GM19324 (cell line): ENCODE measurements around the gene CAPN8.

Experiments used
- ATAC-seq: cut with Tn5 transposase; IDR thresholded peaks from one replicate; pipeline ENCODE4 v1.9.1; 2021; ENCODE audit warnings: mild to moderate bottlenecking, moderate library complexity; ENCODE audit not compliant: unreplicated experiment, low FRiP score

CAPN8 gene

DNA sequence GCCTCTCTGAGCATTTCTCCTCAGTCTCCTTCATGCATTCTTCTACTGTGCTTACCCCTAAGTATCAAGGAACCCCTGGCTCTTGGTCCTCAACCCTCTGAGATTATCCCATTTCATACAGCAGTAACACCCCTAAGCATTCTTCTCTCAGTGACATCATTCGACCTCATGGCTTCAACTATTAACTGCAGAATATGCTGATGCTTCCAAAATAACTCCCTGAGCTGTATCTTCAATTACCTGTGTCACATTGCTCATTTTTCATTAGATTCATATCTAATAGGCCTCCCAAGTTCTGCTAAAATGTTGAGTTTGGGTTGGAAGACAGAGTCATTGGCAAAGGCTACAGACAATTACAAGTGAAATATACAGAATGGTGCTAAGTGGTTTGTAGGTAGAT lies 7.5 kb downstream of the CAPN8 start:
- no peak for ATAC-seq

DNA sequence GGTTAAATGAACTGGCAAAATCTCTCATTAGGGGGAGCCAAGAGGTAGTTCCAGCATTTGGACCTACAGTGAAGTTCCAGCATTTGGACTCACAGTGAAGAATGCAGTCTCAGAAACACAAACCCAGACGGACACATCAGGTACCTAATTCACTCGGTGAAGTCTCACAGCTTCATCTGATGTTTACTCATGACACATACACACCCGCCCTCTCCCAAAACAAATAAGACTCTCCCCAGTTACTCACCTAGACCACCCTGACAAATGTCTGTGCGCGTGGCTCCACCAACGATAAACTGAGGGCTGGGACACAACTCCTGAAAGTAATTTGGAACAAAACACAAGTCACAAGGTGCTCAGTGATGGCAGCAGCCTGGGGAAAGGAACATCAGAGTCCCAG lies 11.4 kb downstream of the CAPN8 start:
- ATAC-seq: no peak

DNA sequence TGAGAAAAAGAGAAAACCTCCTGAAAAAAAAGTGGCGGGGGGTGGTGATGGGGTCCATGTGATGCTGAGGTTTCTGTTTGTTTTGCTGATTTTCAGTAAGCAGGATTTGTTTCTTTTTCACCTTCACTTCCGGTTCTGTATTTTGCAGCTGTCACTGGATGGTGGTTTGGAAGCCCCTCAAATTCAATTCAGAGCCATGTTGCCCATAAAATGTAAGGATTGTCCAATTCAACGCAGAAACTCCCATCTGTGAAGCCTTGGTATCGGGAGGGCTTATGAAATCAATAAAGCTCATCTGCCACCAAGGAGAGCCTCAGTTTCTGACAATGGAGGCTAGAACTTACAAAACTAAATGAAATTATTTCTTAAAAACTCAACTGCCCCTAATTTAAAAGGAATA lies 12.1 kb downstream of the CAPN8 start:
- ATAC-seq: no peak

DNA sequence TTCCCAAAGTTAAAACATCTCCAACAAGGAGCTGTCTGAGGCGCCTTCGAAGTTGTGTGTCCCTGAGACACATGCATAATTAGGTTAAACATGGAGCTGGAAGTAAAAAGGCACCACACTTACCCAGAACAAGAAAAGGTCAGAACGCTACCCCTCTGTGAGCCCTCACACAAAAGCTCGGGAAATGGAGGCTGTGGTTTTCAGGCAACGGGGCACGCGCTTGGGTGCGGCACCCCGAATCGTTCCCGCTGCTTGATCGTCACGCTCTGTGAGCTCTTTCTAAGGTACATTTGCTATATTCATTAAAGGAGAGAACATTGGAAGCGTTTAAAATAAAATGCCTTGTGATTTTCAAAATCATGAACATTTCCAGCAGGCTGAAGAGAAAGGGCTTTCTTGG lies 12.5 kb downstream of the CAPN8 start:
- ATAC-seq: no peak

DNA sequence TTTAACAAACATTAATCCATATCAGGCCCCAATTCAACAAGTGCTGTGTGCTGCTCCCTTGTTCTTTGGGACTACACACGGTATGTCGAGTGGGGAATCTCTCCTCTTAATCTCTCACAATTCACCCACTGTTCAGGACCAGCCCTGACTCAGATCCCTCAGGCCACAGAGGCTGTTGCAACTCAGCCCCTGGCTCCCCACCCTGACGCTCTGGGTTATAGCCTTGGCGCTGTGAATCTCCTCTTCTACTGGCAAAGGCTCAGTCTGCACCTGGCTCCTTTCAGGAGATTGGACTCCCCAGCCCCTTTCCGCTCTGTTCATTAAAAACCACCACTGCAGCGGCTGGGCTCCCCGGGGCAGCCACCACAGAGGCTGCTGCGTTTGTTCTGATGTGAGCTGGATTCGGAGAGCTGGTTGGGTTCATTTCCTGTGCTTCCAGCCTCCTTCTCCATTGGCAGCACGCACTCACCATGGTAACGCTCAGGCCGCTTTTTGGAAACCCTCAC lies 13.0 kb downstream of the CAPN8 start:
- no peak for ATAC-seq

DNA sequence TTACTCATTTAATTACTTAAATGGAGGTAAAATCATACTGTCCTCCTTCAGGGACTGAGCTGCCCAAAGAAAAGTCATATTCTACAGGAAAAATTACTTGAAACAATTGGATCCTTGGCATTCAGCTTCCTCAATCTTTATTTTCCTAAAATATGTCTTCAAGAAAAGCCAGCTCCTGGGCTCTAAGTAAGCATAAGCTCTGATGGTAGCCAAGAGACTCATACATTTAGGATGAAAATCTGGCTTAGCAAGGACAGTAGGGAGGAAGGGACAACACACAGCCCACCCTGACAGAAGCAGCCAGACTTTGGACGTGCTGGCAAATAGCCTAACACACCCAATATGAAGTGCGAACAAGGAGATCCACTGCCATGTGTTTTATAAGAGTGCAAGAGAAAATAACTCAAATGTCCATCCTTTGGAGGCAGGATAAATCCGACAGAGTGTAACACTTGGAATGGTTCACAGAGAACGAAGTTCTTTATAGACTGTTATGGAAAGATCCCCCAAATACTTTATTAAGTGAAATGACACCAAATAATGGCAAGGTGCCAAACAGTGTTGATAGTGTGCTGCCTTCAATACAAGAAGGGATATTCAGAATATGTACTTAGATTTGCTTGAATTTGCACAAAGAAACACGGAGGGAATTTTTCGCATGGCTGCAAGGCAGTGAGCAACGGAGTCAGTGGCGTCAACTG lies 14.1 kb downstream of the CAPN8 start:
- no peak for ATAC-seq

DNA sequence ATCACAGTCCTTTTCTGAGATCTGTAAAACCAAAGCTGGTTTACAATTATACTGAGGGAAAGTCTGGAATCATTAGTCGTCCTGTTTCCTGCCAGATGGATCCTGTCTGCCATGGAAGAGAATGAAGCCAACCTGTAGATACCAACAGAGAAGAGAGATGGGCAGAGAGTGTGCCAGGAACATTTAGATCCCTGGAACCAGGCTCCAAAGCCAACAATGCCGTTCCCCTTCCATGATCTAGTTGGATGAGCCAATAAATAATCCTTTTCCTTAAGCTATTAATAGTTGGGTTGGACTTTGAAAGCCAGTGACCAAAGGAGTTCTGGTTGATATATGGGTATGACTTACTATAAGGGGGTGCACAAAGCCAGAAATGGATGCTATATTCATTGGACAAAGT lies 15.0 kb downstream of the CAPN8 start:
- no peak for ATAC-seq

DNA sequence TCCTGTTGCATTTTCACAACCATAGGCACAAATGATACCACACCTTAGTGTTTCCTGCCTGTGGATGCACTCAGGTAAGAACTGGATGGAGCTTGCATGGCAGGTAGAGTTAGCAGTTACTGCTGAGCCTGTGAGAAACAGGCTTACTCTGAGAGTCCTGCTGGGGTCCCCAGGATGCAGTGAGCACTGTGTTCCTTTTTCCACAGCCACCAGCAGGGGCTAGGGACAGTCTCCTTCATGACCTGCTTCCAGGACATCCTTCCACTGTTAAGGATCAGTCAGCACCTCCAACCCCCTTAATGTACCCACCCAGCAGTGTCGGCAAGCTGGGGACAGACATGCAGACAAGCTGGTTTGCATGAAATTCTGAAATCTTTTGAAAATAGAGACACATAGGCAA lies 16.3 kb downstream of the CAPN8 start:
- no peak for ATAC-seq

DNA sequence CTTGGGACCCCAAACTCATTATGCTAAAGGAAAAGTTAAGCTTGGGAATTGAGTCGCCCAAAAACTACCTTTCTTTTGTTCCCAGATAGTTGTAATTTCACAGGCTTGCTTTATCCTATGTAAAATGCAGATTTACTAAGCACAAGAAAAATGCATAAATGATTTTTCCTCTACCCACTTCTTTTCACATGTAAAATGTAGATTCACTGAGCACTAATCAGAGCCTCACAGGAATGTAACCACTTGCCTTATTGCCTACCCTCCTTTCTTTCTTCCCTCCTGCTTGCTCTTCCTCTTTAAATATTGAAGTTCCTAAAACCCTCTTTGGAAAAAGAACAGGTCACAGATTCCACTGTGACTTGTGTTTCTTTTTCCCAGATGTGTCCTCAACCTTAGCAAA lies 18.3 kb downstream of the CAPN8 start:
- ATAC-seq: no peak

DNA sequence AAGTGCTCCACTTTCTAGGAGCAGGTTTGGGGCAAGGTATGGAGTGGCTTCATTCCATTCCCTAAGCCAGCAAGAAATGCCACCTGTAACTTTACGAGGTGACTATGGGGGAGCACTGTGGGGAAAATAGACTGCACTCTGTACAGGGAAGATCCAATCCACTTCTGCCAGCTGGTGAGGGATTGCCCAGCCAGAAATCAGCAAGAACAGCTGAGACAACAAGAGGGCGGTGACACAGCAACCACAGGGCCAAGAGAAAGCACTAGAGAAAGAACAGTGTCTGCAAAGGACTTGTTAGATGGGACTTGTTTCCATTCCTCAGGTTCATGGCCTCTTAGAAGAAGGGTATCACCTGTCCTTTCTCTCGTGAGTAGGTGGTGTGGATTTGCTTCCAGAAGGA lies 19.6 kb downstream of the CAPN8 start:
- ATAC-seq: no peak

DNA sequence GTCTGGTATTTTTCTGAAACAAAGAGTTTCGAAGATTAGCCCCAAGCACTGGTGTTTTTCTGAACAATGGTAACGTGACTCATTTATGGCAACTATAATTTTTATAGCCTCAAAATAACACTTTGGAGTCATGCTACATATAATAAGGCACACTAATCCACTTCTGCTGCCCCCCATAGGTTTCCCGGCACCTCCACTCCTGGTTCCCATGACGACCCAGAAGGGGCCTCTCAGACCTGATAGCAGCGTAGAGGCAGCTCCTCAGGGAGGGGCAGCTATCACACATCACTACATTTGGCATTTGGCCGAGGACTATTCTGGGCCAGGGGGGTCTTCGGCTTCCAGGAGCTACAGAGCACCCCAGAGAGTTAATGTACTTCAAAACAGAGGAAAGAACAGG lies 23.3 kb downstream of the CAPN8 start:
- no peak for ATAC-seq

DNA sequence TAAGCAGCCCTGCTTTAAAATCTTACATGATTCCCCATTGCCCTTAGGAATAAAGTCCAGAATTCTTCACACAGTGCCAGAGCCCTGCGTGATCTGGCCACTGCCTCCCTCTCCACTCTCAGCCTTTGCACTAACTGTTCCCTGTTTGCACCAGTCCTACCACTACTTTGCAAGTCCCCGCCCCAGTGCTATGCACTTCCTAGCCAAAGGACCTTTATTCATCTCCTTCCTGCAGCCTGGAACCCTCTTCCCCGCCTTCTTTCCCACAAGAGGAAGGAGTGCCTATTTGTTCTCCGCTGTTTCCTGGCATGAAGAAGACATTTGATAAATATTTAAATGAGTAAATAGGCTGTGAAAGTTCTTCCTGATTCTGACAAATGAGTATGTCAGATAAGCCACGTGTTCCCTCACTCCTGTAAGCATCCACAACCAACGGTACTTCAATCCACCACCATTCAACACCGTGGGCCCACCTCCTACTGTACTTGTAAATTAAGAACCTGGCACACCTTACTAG lies 23.9 kb downstream of the CAPN8 start:
- no peak for ATAC-seq

DNA sequence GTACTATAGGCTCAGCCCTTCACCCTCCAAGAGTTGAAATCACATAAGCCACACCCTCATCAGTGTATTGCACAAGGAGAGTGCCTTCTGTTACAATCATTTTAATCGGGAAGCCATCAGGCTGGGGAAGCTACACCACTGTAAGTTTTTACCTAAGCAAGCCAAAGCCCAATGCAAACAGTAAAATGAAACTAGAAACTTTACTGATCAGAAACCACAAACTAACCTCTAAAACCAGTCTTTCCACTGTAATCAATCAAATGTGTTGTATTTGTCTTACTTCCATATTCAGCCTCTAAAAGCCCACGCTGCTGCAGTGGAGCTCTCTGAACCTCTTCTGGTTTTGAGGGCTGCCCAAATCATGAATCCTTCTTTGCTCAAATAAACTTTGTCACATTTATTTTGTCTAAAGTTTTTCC lies 26.2 kb downstream of the CAPN8 start:
- no peak for ATAC-seq

DNA sequence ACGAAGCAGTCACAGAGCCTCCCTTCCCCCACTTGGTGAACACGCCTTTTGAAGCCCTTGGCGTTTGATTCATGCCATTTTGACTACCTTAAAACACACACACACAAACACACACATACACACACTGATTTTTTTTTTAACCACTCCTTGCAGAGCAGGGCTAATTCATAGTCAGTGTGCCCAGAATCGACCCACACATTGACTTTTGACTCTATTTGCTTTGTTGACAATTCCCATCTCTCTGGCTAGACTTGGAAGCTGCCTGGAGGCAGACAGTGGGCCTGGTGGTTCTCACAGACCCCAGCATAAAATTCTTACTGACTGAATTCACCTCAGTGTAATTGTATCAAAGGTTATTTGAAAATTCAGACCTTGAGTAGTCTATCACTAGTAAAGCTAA lies 30.3 kb downstream of the CAPN8 start:
- no peak for ATAC-seq

DNA sequence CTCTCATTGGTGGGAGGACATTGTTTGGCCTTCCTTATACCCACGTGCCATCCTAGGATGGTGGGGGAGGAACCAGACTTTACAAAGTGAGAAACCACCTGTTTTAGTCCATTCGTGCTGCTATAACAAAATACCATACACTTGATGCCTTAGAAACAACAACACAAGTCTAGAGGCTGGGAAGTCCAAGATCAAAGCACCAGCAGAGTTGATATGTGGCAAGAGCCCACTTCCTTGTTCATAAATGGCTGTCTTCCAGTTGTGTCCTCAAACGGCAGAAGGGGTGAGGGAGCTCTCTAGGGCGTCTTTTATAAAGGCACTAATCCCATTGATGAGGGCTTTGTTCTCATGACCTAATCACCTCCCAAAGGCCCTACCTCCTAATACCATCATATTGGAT lies 31.1 kb downstream of the CAPN8 start:
- no peak for ATAC-seq

DNA sequence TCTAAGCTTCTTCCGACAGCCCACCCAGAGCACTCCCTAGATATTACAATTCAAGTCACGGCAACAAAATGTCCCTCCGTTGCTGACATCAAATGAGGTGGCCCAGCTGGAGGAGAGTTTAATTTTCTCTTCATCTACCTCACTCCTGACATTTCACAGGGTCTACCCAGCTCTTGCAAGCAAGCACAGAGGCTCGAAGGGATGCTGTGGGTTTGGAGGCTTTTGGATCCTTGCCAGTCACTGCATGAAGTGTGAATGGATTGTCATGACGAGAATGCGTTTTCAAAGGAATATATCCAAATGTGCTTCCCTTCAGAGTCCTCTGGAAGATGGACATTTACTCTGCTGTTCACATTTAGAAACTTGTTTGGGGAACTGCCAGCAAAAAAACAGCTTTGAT lies 33.5 kb downstream of the CAPN8 start:
- no peak for ATAC-seq

DNA sequence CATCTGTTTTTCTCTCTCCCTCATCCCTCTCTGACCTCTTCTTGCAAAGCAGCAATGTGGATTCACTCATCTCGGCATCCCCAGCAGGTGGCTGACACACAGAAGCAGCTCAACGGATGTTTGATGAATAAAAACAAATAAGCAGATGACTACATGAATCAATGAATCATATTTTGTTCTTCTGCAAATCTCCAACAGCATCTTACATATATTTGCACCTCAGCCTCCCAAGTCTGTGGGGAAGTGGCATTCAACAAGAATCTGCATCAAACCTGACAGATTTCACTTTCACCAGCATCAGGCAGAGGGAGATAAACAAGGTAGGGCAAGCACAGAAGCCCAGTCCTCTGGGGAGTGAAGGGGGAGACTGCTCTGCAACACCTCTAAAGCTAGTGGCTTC lies 34.0 kb downstream of the CAPN8 start:
- no peak for ATAC-seq

DNA sequence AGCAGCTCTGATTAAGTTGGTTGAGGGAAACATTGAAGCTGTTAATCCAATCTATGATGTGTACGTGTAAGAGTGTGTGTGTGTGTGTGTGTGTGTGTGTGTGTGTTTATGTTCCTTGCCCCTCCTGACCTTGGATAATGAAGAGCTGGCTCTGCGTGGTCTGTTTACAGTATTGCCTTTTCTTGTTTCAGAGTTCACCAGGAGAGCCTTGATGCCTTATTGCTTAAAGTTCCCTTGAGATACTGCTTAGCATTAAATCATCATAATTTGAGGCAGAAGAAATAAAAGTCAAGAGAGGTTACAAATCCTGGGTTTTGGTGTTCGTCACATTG lies 36.4 kb downstream of the CAPN8 start:
- ATAC-seq: no peak

DNA sequence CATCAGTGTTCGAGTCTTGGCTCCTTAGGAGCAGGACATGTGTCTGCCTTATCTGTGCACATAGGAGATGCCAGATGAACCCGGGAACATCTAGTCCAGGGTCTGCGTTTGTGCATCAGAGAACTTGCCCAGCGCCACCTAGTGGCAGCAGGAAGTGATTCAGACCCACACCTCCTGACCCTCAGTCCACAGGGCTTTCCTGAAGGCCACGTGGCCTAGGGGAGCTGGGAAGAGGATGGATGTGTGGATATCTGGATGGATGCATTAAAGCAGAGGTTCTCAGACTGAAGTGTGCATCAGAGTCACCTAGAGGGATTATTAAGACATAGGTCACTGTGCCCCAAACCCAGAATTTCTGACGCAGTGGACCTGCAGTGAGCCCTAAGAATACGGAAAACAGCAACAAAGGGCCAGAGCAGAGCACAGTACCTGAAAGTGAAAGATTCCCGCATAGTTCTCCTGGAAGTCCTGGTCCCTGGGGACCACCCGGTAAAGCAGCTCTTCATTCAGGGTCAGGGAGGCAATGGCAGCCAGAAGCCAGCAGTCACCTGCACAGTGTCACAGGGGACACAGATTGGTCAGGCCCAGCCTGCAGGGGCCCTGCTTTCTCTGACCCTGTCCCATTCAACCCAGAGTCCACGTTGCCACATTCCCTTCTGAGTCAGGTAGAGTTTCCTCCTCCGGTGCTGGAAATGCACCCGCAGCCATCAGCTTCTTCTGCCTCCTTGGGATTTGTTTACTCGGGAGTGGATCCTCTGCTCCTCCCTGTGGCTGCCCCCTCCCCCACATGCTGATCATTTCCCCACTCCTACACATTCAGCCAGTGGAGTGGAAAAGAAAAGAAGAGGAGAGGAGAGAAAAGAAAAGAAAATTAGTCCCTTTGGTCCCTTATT lies 37.0 kb downstream of the CAPN8 start:
- no peak for ATAC-seq

DNA sequence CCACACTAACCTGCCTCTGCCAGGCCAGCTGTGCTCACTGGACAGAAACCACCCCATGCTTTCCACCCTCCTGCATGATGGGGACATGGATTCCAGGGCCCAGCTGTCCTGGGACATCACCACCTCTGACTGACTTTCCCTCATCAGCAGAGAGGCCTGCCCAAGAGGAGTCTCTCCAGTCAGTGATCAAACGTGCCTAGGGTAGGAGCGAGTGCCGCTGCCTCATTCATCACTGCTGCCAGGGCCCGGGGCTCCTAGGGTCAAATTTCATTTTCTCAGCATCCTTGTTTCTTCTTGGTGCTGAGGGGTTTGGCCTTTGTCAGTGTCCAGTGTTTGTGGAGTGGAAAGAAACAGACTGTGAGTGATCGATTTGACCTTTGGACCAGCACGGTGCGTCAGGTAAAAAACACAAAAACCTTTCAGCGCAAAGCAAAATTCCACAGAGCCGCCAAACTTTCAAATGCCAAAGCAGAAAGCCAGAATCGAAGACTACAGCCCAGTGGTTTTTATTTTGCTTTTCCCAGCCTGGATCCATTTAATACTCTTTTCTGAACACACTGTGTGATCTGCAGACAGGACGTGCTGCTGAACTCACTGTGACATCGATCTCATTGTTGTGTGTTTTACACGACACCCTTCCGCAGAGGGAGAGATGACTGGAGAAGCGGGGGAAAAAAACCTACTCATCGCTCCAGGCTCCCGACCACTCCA lies 43.2 kb downstream of the CAPN8 start:
- no peak for ATAC-seq

DNA sequence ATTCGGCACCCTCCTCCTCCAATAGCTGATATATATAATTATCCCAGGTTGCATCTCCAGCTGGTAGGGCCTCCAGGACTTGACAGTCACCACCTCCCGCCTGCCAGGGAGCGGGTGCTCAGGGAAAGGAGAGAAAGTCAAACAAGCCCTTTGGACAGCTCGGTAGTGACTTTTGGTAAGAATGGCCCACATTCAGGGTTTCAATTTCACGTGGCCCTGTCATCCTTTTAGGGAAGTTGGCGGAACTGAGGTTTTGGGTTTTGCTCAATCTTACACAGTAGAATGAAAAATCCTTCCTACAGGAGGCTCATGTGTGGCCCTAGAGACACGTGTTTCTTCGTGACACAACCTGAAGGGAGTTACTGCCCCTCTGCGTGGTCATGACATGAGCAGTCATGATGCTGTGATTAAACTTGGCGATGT lies 44.2 kb downstream of the CAPN8 start:
- no peak for ATAC-seq
